ENCODE data around the gene CEMIP. TPM values are rescaled to one million over a fixed set of nuclear protein-coding genes. Genes with fewer than 3 reads are reported as not detected.

Gene CEMIP
- total and polyA plus RNA-seq, 2 of the 8 experiments (the other 6 are each of a cell fraction or from before 2014, with no cell fraction given), result 0.11 to 0.60 TPM

GRCh38 chr15:80803580-80804525 is 24.7 kb downstream of the CEMIP start:
- no peak overlapping the region for H3K4me2 ChIP-seq (ENCODE audit: insufficient read depth in 1 of 2, low read depth in 2 of 2, low read length in 2 of 2)
- no peaks in the 10 kb centered on the region for H4K20me1 ChIP-seq (replicated peaks in 1 of 2; ENCODE audit: control insufficient read depth in 1 of 2, insufficient read depth in 2 of 2, low read length in 2 of 2)
- no peak overlapping the region for H2BK12ac ChIP-seq (ENCODE audit: low read depth, low read length)
- H3K18ac ChIP-seq (ENCODE audit: extremely low read depth, low read length), result no peak overlapping the region
- no peak overlapping the region for H4K5ac ChIP-seq (ENCODE audit: insufficient read length, low read depth, low read length)
- H2AK5ac ChIP-seq (ENCODE audit: low read depth, low read length), result no peak overlapping the region
- no peaks in the 10 kb centered on the region for H3K79me1 ChIP-seq (ENCODE audit: low read depth, low read length)
- ChIA-PET CTCF (ENCODE audit: partially characterized antibody) (interaction anchor here (0.6 to 7.0 kb wide), 9 partner anchors 10 to 462 kb away, joined by 3 to 31 read pairs (median 5); partner anchors contain the start of gene CEMIP), POLR2A (ENCODE audit: partially characterized antibody) (no interaction called here)
- H3K79me2 ChIP-seq (ENCODE audit: control insufficient read depth in 1 of 2, insufficient read depth in 2 of 2, low read length in 2 of 2), result no peaks in the 10 kb centered on the region
- H2BK5ac ChIP-seq (ENCODE audit: low read depth, low read length), result no peak overlapping the region
- H2BK120ac ChIP-seq (replicated peaks; ENCODE audit: low read depth, low read length), result no peak overlapping the region
- H3K23me2 ChIP-seq (ENCODE audit: low read depth, low read length), result no peaks in the 10 kb centered on the region
- H3K4me1 ChIP-seq (replicated peaks in 1 of 4; ENCODE audit: control insufficient read depth in 3 of 4, insufficient read depth in 4 of 4, low read length in 3 of 4), result peaks cover 0 to 6% (median 3%) of the 10 kb centered on the region in 4 experiments; a peak in 3 of 7 replicates
- FAIRE-seq (no peak), DNase-seq (ENCODE audit: low read depth in 1 of 2, low spot score in 2 of 2) (no peak)
- TF ChIP-seq, protein P1, sequence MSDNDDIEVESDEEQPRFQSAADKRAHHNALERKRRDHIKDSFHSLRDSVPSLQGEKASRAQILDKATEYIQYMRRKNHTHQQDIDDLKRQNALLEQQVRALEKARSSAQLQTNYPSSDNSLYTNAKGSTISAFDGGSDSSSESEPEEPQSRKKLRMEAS (IDR thresholded peaks at IDR 0.05), result no peak
- TF ChIP-seq TAF7 (optimal IDR thresholded peaks at IDR 0.05; ENCODE audit: borderline replicate concordance, low read depth, low read length) (no peak), TEAD4 (IDR thresholded peaks at IDR 0.05; ENCODE audit: low read depth, low read length) (no peak)
- H3K27me3 ChIP-seq (replicated peaks in 1 of 4; ENCODE audit: control insufficient read depth in 3 of 4, extremely low read depth in 1 of 4, insufficient read depth in 3 of 4, low read length in 3 of 4), result peaks cover 0 to 2% (median 0%) of the 10 kb centered on the region in 4 experiments; a peak in 2 of 7 replicates
- no peak overlapping the region for H3K23ac ChIP-seq (ENCODE audit: insufficient read length)
- H4K91ac ChIP-seq (replicated peaks; ENCODE audit: insufficient read length, low read length), result no peak overlapping the region
- H3K14ac ChIP-seq (ENCODE audit: insufficient read length), result no peak overlapping the region
- H2AFZ ChIP-seq (ENCODE audit: low read length), result no peak overlapping the region
- H3K4ac ChIP-seq (replicated peaks; ENCODE audit: insufficient read length, low read depth, low read length), result no peak overlapping the region
- no peak overlapping the region for H2BK15ac ChIP-seq (ENCODE audit: low read length)
- H3K9ac ChIP-seq (replicated peaks in 1 of 4; ENCODE audit: extremely low read depth in 1 of 4, low read depth in 3 of 4, low read length in 3 of 4), result no peak overlapping the region
- no peak overlapping the region for H4K8ac ChIP-seq (ENCODE audit: extremely low read depth, insufficient read depth, low read length)
- no peak overlapping the region for H3K56ac ChIP-seq (replicated peaks; ENCODE audit: insufficient read length, low read depth, low read length)
- no peaks in the 10 kb centered on the region for H3K9me3 ChIP-seq (ENCODE audit: insufficient read depth in 2 of 2, low read depth in 1 of 2, low read length in 1 of 2)
- no peak overlapping the region for H2BK20ac ChIP-seq (ENCODE audit: low read length)
- H3K4me3 ChIP-seq (ENCODE audit: extremely low read depth in 1 of 4, insufficient read depth in 2 of 4, low read depth in 3 of 4, low read length in 4 of 4), result no peak overlapping the region
- WGBS, 2 experiments (ENCODE audit: extremely low coverage in 1 of 2, insufficient coverage in 1 of 2, insufficient read length in 1 of 2, insufficient replicate concordance in 2 of 2, low coverage in 1 of 2, low lambda C conversion rate in 2 of 2, missing lambda C conversion rate in 1 of 2), result 89% methylated on average over 7 of the region's 7 CpGs; no CpG with 5 or more reads in 1 of the 2 experiments
- H3K27ac ChIP-seq (ENCODE audit: low read depth, low read length), result no peak overlapping the region
- no peaks in the 10 kb centered on the region for H3K36me3 ChIP-seq (ENCODE audit: control insufficient read depth in 2 of 4, insufficient read depth in 4 of 4, low read length in 3 of 4)
